GM18867 (cell line): Measurements from ENCODE around the gene WFDC11.
"Not testable (repeated sequence)": the region's sequence is repeated elsewhere in the genome, so short reads cannot be mapped to it uniquely, and the experiment has no call there.

ENCODE experiments used
- ATAC-seq: cut with Tn5 transposase; IDR thresholded peaks from one replicate; pipeline ENCODE4 v1.9.1; 2021; ENCODE audit warnings: mild to moderate bottlenecking, moderate library complexity; ENCODE audit not compliant: unreplicated experiment

WFDC11 gene

DNA sequence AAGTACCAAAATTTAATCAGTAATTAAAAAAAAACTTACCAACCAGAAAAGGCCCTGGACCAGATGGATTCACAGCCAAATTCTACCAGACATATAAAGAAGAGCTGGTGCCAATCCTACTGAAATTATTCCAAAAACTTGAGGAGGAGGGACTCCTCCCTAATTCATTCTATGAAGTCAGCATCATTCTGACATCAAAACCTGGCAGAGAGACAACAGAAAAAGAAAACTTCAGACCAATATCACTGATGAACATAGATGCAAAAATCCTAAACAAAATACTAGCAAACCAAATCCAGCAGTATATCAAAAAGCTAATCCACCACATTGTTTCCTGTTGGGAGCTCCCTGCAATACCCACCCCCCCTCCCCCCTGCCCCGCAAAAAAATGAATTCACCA, at the start of gene WFDC11:
Gene WFDC11 (minus strand): TSS at position 101 of the 400 bp plus-strand sequence. CDS start 19,639 bp downstream, outside the sequence.
- no peak for ATAC-seq

DNA sequence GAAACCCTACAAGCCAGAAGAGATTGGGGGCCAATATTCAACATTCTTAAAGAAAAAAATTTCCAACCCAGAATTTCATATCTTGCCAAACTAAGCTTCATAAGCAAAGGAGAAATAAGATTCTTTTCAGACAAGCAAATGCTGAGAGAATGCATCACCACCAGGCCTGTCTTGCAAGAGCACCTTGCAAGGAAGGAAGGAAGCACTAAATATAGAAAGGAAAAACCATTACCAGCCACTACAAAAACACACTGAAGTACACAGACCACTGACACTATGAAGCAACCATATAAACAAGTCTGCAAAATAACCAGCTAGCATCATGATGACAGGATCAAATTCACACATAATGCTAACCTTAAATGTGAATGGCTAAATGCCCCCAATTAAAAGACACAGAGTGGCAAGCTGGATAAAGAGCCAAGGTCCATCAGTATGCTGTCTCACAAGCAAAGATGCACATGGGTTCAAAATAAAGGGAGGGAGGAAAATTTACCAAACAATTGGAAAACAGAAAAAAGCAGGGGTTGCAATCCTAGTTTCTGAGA, 46.2 kb upstream of the WFDC11 start:
- ATAC-seq = not testable (repeated sequence)

DNA sequence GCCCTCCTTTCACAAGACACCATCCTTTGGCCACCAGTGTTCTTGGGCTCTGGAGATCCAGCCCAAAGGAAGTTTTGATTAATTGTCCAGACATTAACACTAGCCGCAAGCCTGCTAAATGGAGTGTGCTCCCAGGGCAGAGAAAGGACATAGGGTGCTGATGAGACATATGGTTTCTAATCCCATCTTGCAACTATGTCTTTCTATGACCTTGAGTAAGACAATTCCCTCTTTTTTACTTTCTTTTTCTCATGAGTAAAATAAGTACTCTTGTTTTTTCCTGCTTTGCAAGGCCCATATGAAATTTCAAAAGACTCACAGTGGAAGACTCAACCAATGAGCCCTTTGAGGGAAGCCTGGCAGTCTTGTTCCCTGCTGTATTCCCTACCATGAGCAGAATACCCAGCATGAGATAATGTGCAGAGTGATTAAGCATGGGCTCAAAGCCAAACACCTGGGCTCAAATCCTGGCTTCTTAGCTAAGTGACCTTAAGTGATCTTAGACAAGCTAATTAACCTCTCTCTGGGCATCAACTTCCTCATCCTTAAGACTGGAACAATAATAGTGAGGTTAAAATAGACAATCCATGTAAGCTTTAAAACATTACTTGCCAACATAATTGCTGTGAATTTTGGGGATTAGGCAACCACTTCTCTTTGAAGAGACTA, 35.1 kb upstream of the WFDC11 start, which contains the start of gene WFDC10B:
Gene WFDC10B (minus strand): TSS at position 51 of the 669 bp plus-strand sequence. CDS start 19,027 bp downstream, outside the sequence.
- no peak for ATAC-seq

DNA sequence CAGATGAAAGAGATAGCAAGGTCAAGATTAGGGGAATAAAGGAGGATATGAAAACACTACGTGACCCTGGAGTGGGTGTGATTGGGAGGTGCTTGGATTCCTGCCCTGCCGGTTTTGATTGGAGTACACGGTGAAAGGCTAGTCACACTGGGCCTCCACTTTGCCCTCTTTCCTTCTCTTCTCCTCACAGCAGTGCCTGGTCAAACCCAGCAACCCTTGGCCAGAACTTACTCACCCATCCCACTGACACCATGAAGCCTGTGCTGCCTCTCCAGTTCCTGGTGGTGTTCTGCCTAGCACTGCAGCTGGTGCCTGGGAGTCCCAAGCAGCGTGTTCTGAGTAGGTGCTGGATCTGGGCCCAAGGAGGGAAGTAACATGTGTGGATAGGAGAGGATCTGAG, 31.8 kb upstream of the WFDC11 start, which contains the start of gene WFDC13:
Gene WFDC13 (plus strand): TSS at position 166 of the 400 bp plus-strand sequence. CDS start 86 bp downstream, at position 252.
- no peak for ATAC-seq

DNA sequence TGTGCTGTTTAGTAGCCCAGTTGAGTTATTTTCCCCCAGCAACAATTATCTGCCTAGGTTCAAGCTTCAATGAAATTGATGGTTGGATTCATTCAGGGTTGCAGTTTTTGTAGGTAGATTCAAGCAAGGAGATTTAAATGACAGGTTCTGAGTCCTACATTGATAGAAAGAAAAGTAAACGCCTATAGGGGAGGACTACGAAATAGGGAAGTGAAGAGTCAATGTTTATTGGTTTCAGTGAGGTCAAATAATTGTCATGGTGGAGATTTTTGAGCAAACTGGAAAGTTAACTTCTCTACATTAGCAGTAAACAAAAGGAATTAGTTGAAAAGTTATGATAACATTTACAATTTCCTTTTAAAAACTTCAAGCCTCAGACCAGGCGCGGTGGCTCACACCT, 31.1 kb upstream of the WFDC11 start:
- ATAC-seq = no peak

DNA sequence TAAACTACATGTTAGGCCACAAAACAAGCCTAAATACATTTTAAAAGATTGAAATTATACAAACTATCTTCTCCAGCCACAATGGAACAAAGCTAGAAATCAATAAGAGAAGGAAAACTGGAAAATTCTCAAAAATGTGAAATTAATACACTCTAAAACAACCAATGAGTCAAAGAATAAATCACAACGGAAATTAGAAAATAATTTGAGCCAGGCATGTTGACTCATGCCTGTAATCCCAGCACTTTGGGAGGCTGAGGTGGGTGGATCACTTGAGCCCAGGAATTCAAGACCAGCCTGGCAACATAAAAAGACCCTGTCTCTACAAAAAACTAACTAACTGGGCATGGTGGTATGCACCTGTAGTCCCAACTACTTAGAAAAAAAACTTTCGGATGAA, 25.5 kb upstream of the WFDC11 start:
- ATAC-seq = no peak

DNA sequence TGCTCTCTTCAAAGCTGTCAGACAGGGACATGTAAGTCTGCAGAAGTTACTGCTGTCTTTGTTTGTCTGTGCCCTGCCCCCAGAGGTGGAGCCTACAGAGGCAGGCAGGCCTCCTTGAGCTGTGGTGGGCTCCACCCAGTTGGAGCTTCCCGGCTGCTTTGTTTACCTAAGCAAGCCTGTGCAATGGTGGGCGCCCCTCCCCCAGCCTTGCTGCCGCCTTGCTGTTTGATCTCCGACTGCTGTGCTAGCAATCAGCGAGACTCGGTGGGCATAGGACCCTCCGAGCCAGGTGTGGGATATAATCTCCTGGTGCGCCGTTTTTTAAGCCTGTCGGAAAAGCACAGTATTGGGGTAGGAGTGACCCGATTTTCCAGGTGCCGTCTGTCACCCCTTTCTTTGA, 23.3 kb upstream of the WFDC11 start:
- not testable (repeated sequence) for ATAC-seq

DNA sequence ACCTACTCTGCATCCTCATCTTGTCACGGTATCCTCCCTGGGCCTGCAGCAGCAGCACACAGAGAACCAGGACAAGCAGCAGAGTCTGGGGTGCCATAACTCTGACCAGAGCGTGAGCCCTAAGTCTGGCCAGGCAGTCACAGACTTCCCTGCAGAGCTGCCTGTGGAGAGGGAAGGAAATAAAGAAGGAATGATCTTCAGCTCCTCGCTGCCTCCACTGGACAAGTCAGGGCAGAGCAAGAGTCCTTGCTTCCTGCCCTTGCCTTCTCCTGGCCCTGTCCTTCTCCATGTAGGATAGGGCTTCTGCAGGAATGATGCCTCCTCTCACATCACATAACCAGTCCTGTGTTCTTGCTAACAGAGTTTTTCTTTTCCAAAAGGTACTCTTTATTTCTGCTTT, 15.9 kb upstream of the WFDC11 start:
- ATAC-seq = no peak

DNA sequence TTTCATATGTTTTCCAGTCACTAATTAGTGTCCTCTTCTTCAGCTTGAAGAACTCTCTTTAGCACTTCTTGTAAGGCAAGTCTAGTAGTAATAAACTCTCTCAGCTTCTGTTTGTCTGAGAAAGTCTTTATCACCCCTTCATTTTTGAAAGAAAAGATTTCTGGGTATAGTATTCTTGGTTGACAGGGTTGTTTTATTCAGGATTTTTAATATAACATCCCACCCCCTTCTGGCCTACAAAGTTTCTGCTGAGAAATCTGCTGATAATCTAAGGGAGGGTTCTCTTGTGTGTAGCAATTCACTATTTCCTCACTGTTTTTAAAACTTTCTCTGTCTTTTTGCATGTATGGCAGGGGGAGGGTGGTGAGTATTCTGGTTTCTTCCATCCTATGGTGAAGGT, 9.6 kb upstream of the WFDC11 start:
- no peak for ATAC-seq

DNA sequence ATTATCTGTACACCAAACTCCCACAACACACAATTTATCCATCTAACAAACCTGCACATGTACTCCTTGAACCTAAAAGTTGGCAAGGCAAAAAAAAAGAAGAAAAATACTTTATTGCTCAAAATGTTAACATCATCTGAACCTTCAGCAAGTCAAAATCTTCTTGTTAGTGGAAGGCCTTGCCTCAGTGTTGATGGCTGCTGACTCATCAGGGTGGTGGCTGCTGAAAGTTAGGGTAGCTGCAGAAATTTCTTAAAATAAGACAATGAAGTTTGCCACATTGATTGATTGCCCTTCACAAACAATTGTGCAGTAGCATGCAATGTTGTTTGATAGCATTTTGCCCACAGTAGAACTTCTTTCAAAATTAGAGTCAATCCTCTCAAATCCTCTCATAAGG, 2.7 kb upstream of the WFDC11 start:
- ATAC-seq = no peak

DNA sequence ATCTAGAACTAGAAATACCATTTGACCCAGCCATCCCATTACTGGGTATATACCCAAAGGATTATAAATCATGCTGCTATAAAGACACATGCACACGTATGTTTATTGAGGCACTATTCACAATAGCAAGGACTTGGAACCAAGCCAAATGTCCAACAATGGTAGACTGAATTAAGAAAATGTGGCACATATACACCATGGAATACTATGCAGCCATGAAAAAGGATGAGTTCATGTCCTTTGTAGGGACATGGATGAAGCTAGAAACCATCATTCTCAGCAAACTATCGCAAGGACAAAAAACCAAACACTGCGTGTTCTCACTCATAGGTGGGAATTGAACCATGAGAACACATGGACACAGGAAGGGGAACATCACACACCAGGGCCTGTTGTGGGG, 13.0 kb downstream of the WFDC11 start:
- not testable (repeated sequence) for ATAC-seq

DNA sequence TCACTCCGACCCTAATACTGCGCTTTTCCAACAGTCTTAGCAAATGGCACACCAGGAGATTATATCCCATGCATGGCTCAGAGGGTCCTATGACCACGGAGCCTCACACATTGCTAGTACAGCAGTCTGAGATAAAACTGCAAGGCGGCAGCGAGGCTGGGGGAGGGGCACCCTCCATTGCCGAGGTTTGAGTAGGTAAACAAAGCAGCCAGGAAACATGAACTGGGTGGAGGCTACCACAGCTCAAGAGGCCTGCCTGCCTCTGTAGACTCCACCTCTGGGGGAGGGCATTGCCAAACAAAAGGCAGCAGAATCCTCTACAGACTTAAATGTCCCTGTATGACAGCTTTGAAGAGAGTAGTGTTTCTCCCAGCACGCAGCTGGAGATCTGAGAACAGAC, 18.3 kb downstream of the WFDC11 start:
- not testable (repeated sequence) for ATAC-seq

DNA sequence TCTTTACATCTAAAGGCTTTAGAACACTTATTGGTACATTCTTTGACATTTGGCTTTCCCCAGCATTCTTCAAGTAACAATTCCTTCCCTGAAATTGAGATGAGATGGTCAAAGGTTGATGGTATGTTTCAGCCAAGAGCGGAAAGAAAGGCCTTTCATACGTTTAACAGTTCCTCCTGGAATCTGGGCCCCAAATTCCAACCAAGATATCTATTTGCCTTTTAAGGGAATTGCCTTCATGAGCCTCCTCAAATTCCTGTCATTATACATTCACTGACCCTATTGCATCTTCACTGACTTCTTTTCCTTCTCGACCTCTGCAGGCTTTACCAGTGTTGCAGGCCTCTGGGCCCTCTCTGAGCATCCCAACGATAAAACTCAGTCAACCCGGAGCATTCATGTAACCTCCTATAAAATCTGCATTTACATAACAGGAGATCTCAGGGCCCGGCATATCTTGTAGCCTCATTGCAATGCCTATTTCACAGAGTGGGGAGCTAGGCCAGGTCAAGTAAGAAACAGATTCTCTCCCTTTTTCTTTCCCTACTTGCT, 20.7 kb downstream of the WFDC11 start:
- ATAC-seq = no peak

DNA sequence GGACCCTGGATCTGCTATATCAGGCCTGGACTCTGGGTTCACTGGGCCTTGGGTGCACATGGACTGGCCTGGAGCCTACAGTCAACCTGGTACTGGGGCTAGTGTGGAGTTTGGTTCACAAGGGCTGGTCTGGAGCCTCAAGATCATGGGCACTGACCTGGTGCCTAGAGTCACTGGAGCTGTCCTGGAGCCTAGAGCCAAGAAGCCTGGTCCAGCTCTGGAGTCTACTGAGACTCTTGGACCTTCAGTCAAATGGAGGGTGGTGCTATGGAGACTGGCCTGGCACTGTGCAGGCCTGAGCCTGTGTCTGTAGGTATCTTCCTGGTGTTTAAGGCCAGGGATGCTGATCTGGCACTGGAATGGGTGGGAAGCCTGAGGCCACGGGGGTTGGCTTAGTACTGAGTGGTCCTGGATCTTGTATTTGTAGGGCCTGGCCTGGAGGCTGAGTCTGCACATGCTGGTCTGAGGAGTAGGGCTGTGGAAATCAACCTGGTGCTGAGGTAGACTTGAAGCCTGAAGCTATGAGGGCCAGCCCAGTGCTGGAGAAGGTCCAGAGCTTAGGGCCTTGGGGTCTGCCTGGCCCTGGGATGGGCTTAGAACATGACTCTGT, 22.5 kb downstream of the WFDC11 start:
- no peak for ATAC-seq

DNA sequence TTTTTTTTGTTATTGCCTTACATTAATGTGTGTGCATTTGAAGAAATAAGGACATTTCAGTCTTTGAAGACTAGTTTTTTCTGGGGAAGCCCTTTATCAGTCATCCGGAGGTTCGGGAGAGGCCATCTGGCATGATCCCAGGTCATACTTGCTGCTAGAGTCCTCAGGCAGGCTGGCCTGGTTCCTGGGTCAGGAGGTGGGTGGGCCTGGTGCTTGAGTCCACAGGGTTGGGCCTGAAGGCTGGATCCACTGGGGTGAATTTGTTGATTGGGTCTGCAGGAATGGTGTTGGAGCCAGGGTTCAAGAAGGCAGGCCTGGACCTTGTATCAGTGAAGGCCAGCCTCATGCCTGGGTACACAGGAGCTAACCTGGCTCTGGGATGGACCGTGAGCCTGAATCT, 23.2 kb downstream of the WFDC11 start:
- ATAC-seq = no peak

DNA sequence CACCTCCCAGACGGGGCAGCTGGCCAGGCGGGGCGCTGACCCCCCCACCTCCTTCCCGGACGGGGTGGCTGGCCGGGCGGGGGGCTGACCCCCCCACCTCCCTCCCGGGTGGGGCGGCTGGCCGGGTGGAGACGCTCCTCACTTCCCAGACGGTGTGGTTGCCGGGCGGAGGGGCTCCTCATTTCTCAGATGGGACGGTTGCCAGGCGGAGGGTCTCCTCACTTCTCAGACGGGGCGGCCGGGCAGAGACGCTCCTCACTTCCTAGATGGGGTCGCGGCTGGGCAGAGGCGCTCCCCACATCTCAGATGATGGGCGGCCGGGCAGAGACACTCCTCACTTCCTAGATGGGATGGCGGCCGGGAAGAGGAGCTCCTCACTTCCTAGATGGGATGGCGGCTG, 24.2 kb downstream of the WFDC11 start:
- ATAC-seq = not testable (repeated sequence)

DNA sequence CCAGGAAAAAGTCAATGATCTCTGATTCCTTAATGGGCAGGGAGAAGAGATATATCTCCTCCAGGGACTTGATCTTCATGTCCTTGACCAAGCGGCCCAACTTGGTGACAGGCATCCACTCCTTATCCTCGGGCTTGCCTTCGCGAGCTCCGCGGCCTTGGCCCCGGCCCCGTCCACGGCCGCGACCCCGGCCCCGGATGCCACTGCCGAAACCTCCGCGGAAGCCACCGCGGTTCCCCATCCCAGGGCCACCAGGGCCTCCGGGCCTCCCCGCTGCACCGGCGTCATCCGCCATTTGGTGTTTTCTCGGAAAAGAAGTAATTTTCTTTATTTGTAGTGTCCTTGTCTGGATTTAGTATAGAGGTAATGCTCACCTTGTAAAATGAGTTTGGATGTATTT, 29.0 kb downstream of the WFDC11 start:
- not testable (repeated sequence) for ATAC-seq

DNA sequence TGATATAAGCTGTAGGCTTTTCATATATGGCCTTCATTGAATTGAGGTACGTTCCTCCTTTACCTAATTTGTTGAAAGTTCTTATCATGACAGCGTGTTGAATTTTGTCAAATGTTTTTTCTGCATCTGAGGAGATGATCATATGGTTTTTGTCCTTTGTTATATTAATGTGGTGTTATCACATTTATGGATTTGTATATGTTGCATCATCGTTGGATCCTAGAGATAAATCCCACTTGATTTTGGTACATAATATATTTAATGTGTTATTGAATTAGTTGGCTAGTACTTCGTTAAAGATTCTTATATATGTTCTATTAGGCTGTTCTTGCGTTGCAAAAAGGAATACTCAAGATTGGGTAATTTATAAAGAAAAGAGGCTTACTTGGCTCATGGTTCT, 30.4 kb downstream of the WFDC11 start:
- no peak for ATAC-seq

DNA sequence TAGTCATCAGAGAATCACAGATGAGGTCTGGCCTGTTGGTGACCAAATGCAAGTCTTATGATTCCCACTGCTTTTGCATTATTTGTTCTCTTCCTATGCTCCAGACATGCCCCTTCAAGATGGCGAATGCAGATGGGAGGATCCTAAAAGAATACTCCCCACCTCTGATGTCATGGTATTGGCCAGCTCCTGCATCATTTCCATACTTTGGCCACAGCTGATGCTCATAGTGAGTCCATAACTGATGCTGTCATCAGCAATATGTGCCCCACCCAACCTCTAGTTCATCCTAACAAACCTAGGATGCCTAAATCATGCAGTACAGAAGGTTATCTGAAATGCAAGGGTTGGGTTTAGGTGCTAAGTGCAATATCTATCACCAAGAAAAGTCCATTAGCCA, 33.5 kb downstream of the WFDC11 start:
- no peak for ATAC-seq

DNA sequence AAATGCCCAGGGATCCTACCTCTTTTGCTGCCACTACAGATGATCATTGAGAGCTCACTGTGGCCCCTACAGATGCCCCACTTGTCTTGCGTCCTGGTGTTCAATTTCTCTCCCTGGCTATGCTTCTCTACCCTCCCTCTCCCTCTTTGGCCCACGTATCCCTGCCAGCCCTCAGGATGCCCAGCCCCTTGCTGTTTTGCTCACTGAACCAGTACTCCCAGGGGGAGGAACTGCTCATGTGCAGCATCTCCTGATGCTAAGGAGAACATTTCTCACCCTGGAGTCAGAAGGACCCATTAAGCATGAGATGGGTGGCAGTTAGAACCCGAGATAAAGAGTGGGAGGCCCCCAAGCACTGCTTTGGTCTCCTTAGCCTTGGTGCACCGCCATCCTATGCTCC, 38.9 kb downstream of the WFDC11 start, which contains the start of gene WFDC9:
Gene WFDC9 (minus strand): TSS at position 101 of the 400 bp plus-strand sequence. CDS start 21,103 bp downstream, outside the sequence.
- ATAC-seq = no peak

DNA sequence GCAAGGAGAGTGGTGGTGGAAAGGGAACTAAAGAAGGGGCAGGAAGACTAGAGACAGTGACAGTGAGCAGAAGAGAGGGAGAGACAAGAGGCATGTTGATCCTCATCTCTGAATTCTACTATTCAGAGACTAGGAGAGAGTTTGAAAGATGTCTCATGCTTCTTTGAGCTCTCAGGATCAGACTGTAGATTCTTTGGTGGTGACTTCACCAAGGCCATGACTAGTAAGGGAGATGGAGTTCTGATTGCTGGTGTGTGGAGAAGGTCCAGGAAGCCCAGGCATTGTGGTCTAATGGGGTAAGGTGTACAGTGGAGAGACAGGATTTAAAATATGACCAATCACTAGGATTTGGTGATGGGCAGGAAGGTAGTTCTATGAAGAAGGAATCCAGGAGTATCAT, 39.7 kb downstream of the WFDC11 start:
- ATAC-seq = no peak
